ELR (cell line): Measurements from ENCODE around the gene WRAP73.

Experiments used
- DNase-seq: peaks from one replicate; pipeline ENCODE4 v3.0.0-alpha.2; 2015; ENCODE audit warnings: low read depth

WRAP73 gene

DNA sequence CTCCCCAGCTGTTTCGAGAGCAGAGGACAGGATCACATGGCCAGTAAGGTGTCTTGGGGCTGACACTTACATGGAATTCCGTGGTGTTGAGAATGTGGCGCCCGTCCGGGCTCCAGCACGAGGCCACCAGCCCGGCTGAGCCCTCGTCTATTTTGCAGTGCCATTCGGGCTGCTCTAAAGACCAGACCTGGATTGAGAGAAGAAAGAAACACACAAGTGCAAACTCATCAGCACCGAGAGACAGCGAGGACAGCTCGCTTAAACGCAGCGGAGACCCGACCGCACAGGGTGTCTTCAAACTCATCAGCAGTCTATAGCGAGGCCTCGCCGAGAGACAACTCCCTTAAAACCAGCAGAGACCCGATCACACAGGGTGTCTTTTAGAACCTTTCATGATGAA lies 3.3 kb downstream of the WRAP73 start:
- DNase-seq, result no peak

DNA sequence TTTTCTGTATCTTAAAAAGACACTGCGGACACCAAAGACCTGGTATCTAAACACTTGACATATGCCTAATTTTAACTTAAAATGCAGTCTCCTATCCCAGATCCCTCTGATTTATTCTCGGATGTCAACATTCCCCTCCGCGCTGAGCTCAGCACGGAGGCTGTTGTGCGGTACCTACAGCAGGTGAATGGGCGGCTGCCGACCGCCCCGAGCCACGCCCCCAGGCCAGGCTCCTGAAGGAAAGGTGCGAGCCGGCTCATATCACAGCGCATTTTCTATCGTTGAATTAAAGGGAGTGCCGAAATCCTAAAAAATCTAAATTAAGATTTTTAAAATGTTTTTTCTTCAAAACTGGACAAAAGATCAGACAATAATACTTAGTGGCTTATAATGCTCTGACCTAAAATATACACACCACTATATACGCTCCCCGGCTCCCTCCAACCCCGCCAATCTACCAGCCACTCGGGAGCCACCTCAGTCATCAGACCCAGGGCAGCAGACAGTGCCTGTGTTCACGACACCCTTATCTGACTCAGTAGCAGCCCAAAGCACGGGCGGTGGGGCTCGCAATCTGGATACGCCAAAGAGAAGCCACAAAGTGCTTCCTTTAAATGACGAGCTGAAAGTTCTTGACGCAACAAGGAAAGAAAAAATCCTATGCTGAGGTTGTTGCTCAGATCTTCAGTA lies 4.1 kb downstream of the WRAP73 start:
- DNase-seq, result no peak

DNA sequence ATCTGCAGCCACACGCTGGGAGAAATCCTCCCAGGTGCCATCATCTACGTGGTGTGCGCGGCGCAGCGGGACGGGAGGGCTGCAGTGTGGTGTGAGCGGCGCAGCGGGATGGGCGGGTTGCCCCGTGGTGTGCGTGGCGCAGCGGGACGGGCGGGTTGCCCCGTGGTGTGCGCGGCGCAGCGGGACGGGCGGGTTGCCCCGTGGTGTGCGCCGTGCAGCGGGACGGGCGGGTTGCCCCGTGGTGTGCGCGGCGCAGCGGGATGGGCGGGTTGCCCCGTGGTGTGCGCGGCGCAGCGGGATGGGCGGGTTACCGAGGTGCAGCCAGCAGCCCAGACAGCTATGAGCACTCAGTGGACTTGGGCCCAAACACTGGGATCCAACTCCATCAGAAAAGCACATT lies 4.7 kb downstream of the WRAP73 start:
- DNase-seq, result no peak

DNA sequence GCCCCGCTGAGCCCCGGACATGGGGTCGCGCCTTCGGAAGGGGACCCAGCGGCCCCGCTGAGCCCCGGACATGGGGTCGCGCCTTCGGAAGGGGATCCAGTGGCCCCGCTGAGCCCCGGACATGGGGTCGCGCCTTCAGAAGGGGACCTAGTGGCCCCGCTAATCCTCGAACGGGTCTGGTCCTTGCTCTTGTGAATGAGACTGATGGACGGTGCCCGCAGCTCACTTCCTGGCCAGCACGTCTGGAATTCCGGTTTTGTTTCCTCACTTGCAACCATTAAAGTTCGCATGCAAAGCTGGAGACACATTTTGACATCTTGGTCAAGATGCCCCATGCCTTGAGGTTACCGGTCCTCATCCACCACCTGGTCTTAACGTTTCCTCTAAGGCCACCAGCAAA lies 5.6 kb downstream of the WRAP73 start:
- no peak for DNase-seq

DNA sequence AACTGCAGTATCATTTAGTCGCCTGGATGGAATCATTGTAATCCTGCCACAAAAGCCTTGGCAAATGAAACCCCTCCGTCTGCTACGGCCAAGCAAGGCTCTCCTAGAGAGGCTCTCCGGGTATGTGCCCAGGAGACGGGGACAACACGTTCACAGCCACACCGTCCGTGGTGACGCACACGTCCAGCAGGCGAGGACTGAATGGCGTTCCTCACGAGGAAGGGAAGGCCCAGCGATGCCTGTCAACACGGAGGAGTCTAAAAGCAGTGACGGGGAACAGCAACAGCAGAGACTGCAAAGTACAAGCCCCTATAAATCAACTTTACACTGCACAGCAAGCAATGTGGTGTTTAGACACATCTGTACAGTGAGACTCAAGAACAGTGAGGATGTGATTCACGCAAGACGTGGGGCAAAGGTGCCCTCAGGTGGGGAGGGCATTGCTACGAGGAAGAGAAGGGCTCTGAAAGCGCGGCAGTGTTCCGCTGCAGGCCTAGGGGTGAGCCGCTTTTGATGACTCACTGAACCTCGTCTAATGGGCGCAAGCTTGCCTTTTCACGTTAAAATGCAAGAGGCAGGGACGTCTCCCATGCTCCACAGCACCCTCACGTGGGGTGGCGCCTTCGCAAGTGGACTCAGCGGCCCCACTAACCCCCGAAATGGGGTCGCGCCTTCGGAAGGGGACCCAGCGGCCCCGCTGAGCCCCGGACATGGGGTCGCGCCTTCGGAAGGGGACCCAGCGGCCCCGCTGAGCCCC lies 6.8 kb downstream of the WRAP73 start:
- DNase-seq, result no peak

DNA sequence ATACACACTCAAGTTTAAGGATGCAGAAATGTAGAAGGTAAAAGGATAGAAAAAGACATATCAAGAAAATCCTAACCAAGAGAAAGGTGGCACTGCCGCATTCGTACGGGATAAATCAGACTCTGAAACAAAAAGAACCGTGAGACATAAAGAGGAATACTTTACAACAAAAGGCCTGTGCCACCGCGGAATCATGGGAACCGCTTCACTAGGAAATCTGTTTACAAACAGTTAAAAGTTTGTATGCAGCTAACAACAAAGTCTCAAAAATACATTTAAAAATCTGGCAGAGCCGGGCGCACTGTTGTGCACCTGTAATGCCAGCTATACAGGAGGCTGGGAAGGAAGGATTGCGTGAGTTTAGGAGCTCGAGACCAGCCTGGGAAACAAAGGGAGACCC lies 8.1 kb downstream of the WRAP73 start:
- DNase-seq, result no peak

DNA sequence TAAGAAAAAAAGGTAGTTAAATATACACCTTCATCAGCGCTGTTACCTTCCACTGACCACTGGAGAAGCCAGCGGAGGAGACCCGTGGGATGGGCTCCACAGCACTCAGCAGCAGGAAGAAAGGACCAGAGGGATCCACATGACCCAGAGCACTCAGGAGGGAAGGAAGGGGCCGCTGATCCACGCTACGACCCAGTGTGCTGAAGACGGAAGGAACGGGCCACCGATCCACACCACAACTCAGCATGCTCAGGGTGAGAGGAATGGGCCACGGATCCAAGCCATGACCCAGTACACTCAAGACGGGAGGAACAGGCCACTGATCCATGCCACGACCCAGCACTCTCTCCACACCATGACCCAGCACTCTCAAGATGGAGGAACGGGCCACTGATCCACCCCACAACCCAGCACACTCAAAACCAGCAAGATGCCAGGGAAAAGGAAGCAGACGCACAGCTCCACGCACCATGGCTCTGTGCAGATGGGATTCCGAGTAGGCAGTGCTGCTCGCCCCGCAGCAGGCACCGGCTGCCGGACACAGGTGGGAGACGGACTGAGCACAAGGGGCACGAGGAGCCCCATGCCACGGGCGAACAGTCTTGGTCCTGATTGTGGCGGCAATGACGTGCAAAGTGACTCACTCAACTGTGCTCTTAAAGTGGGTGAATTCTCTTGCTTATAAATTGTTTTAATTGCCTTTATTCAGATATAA lies 8.7 kb downstream of the WRAP73 start:
- no peak for DNase-seq

DNA sequence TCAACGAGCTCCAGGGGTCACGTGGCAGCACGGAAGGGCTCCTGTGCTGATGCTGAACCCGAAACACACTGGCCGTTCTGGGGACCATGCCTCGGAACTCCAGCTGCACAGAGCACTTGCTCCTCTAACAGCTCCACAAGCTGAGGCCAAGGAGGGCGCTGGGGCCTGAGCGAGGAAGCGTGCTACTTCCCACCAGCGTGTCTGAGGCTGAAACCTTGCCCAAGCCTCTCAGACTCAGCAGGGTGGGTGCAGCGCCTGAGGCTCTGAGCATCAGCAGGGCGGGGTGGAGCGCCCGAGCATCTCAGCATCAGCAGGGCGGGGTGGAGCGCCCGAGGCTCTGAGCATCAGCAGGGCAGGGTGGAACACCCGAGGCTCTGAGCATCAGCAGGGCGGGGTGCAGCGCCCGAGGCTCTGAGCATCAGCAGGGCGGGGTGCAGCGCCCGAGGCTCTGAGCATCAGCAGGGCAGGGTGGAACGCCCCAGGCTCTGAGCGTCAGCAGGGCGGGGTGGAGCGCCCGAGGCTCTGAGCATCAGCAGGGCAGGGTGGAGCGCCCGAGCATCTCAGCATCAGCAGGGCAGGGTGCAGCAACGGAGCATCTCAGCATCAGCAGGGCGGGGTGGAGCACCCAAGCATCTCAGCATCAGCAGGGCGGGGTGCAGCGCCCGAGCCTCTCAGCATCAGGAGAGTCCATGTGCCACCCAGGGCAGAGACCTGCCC lies 9.6 kb downstream of the WRAP73 start:
- DNase-seq, result no peak

DNA sequence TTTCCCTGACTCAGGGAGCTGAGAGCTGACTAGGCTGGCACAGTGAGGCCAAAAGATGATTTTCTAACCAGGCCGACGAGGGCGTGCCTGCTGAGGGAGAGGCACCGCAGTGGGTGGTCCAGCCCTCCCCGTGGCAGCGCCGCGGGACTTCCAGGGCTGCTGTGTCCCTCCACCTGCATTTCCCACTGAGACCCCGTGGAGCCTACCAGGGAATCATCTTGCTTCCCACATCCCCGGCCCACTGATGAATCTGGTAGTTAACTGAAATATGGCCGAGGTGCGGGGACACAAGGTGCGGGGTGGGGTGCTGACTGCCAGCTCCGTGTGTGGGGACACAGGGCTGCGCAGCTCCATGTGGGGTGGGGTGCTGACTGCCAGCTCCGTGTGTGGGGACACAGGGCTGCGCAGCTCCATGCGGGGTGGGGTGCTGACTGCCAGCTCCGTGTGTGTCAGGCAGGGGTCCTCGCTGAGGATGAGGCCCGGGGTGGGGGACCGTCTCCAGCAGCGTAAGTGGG lies 10.4 kb downstream of the WRAP73 start:
- DNase-seq, result no peak

DNA sequence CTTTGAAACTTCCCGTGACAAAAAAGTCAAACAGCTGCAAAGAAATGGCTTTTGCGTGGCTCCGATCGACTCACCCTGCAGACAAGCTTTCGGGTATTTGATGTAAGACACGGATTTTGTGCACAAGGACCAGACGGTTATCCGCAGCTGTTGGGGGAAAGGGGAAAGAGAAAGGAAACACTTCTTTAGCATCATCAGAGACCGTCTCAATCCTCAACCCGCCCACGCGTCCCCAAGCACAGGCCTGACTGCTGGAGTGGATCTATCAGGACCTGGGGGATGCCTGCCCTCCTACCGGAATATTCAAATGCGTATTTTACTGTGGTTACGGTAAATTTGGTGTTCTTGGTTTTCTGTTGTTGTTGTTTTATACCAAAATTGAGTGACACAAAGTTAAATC lies 11.2 kb downstream of the WRAP73 start:
- no peak for DNase-seq

DNA sequence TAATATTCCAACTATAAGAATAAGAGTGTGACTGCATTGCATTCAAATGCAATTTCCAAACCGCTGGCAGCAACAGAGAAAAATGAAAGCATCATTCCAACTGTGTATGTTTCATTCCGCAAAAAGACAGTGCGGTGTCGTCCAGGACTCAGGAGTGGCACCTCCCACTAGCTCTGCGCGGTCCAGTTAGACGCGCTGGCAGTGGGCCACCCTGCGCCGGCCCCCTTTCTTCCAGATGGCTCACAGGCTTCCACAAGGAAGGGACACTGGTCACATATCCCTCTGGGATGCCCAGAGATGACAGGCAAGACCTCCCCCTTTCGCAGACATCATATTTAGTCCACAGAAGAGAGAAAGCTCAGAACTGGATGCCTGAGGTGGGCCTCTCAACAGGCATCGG lies 11.9 kb downstream of the WRAP73 start:
- no peak for DNase-seq

DNA sequence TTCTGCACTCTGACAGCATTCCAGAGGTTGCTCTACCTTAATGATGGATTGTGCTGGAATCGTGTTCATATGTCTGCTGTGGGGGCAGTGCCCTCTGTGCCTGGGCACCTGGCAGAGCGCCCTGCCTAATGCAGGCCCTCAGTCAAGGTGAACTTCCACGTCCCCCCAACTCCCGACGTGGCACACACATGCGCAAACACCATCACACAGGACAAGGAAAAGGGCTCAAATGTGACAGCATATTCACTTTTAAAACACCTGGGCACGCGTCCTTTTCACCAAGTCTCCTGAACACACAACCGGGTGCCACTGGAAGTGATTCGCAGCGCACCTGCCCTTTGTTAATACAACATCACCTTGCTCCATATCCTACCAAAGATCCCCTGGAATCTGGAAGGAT lies 13.4 kb downstream of the WRAP73 start:
- DNase-seq, result no peak

DNA sequence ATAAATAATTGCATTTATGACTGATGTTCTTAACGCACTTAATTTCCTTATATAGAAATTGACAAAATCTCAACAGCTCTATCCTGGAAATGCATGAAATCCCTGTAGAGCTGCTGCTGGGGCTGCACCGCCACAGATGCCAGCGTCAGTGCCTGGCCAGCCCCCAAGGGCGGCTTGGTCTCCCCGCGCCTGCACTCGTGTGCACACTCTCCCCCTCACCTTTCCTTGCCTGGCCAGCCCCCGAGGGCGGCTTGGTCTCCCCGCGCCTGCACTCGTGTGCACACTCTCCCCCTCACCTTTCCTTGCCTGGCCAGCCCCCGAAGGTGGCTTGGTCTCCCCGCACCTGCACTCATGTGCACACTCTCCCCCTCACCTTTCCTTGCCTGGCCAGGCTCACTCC lies 13.8 kb downstream of the WRAP73 start:
- DNase-seq, result no peak

DNA sequence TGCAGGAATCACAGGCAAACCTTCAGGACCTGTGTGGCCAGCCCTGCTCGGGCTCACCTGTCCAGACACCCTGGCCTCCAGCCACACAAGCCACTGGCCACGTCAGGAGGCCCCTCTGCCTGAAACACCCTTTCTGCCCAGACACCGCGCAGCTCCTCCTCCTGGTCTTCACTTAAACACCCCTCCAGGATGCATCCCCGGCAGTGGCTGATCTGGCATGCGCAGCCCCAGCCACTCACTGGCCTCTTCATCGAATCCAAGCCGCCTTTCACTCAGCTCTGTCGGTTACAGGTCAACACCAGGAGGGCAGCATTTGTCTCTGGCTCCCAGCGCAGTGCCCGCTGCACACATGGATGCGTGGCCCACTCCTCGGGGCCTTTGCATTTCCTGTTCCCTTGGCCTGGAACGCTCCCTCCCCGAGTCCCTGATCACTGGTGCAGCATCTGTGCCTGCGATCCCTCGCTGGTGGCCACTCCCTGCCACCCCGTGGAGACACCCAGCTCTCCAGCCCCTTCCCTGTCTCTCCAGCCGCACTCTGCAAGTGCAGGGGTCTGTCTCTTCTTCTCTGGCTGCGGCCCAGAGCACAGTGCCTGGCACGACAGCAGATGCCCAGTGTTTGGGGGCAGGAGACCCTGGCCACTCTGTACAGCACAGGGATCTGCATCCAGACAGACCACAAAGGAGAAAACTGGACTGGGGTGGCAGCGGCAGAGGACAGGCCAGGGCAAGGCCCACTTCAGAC lies 15.7 kb downstream of the WRAP73 start:
- DNase-seq, result no peak

DNA sequence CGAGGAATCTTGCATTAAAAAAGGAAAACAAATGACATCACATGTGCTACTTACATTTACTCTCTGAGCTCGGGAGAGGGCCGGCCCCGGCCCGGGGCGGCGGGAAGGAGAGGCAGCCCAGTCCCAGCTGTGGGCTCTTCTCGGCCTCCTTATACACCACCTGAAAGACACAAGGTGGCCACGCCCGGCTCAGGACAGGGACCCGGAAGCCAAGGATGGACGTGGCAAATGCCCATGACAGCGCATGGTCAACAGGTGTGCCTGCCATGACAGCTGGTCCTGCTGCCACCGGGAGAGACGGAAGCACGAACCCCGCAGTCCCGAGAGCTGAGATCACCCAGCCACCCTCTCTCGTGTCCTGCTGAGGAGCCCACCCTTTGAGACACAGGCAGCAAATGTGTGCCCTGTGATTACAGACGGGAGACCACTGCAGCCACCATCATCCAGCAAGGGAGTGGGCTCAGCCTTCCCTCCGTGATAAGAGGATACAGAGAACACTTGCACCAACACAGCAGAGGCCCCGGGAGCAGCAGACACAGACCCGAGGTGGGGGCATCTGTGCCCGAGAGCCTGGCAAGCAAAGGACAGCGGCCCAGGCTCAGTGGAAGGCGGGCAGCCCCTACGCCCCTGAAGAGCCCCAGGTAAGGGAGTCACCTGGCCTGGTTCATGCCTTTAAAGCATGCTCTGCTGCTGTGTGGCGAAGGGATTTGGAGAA lies 16.4 kb downstream of the WRAP73 start:
- DNase-seq, result no peak

DNA sequence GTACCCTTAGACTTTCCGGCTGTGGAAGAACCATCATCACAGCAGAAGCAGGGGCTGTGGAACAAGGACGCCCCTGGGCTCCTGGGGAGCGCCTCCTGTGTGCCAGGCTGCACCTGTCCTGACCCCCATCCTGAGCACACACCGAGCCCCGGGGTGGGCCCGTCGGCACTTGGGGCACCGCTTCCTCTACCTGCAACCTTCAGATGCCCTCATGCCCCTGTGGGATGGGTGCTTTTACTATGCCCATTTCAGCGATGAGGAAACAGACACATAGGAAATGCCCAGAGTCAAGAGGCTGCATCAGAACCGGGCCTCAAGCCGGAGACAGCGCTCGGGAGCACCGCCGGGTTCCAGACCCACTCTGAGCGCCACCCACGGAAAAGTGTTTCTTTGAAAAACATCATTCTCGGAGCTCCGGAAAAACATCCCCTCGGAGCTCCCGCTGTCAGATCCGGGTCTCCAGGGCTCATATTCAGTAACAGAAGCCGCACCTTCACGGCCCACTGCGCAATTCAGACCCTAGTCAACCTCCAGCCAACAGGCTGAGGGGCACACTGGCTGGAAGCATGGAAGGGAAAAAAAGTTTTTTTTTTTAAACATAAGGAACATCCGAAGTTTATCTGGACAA lies 17.1 kb downstream of the WRAP73 start:
- no peak for DNase-seq

DNA sequence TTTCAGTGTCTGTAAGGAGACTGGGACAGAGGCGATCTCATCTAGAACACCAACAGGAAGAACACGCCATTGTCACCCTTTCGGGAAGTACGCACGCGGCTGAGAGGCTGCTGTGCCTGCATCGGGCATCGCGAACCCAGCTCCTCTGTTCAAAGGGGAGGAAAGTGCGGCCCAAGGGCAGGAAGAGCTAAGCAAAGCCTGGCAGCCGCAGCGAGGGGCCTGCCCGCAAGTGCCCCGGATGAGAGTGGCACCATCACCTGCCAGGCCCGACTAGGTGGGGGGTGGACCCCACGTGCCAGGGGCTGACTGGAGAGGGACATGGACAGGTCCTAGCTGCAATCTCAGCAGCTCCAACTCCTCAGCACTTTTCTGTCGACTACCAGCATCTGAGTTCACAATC lies 17.6 kb downstream of the WRAP73 start:
- DNase-seq, result no peak

DNA sequence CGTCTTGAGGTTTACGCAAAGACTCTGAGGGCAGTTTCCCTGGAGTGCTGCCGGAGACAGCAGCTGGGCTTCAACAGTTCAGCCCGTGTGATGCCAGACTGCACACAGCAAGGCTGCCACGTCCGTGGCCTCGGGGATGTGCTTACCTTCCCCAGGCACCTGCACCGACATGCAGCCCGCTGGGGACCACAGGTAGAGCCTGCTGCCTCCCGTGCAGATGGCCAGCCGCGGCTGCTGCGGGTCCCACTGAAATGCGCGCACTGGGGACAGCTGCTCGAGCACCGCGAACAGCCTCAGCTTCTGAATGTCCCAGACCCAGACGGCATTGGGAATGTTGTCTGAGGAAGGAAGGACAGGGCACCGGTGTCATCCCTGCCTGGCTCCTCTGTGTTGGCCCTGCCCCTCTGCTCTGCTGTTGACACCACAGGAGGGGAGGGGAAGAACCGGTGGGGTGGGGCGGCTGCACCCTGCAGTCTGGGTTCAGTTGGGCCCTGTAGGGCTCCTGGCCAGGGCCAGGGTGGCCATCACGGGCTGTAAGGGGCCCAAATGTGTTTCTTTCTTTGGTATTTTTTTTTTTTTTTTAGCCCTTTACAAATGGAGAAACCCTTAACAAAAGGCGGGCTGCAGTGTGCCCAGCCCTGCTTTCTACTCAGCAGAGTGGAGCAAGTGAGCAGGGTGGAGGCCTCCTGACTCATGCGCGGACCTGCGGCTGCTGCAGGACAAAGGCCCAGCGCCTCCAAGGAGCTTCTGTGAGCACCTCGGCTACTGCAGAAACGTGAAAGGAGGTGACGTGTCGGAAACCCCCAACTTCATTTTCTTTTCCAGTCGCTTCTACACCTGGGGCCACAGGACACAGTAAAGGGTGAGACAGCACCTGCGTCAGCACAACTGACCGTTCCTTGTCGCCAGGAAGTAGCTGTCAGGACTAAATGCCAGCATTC lies 18.3 kb downstream of the WRAP73 start:
- DNase-seq, result no peak

DNA sequence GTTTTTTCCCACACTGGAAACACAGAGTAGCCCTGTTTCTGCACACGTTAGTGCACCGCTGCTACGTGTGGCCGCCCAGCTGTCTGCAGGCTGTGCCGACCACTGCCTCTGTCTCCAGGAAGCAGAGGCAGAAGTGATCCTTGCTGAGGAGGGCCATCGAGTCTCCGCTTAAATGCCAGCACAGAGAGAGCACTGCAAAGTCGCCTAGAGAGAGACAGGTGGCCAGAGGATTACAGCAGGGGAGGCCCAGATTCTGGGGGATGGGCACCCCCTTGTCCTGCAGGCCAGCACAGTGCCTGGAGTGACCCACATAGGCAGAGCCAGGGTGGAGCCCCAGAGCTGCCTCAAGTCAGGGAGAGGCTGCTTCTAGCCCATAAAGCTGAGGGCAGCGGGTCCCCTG lies 19.0 kb downstream of the WRAP73 start:
- no peak for DNase-seq
